ENCODE results near the gene SPDYE1.
A peak's percentile ranks its signal among the peaks of the same experiment; 100 is the strongest.
"Not testable (repeated sequence)": the region's sequence is repeated elsewhere in the genome, so short reads cannot be mapped to it uniquely, and the experiment has no call there.

SPDYE1 gene

DNA sequence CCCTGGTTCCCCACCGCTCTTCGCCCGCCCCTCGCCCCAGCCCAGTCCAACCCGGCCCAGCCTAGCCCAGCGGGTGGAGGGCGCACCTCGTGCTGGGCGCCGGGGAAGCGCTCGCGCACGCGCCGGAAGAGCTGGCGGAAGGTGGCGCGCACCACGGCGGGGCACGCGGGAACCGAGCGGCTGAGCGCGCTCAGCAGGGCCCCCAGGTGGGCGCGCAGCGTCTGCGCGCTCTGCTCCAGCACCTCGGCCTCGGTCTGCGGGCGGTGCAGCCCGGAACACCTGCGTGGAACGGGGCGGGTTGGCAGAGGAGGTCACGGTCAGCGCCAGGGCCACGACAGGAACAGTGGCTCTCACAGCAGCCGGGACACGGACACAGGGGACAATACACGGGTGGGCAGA, 42.8 kb downstream of the SPDYE1 start:
- TF ChIP-seq CTCF (conservative IDR thresholded peaks at IDR 0.05; ENCODE audit: low read depth, low read length), result 0 out of 2 replicates have a peak, but pooled peaks have one; percentile 15
- H3K4me1 ChIP-seq (ENCODE audit: low read depth, poor library complexity, severe bottlenecking), result peaks cover 10% of the 10 kb centered on the region
- peak overlapping the region; percentile 58 for H3K27ac ChIP-seq
- peak overlapping the region; percentile 64 for H2AFZ ChIP-seq (ENCODE audit: low read depth)
- peak overlapping the region; percentile 73 for H3K4me2 ChIP-seq
- H3K36me3 ChIP-seq (ENCODE audit: insufficient read depth); H3K4me3 ChIP-seq (IDR thresholded peaks at IDR 0.05; ENCODE audit: insufficient read depth, low read depth, low read length); H3K79me2 ChIP-seq (ENCODE audit: insufficient read depth, low read depth); H4K20me1 ChIP-seq (ENCODE audit: insufficient read depth); H3K27me3 ChIP-seq (ENCODE audit: insufficient read depth, low read depth): not testable (repeated sequence)
- peak overlapping the region; percentile 59; the same call in 1 of the 2 replicates for H3K9ac ChIP-seq

GRCh38 chr7:44042221-44042620, 44.5 kb downstream of the SPDYE1 start:
- Histone ChIP-seq H3K36me3 (ENCODE audit: insufficient read depth) (no peaks in the 10 kb centered on the region), H3K27ac (no peak overlapping the region), H3K4me2 (no peak overlapping the region), H3K9ac (no peak overlapping the region), H4K20me1 (ENCODE audit: insufficient read depth) (no peaks in the 10 kb centered on the region), H3K4me1 (ENCODE audit: low read depth, poor library complexity, severe bottlenecking) (peaks cover 28% of the 10 kb centered on the region), H3K79me2 (ENCODE audit: insufficient read depth, low read depth) (peaks cover 26% of the 10 kb centered on the region), H2AFZ (ENCODE audit: low read depth) (no peak overlapping the region), H3K4me3 (IDR thresholded peaks at IDR 0.05; ENCODE audit: insufficient read depth, low read depth, low read length) (no peak overlapping the region), H3K27me3 (ENCODE audit: insufficient read depth, low read depth) (no peaks in the 10 kb centered on the region)
- TF ChIP-seq CTCF (conservative IDR thresholded peaks at IDR 0.05; ENCODE audit: low read depth, low read length), result no peak

DNA sequence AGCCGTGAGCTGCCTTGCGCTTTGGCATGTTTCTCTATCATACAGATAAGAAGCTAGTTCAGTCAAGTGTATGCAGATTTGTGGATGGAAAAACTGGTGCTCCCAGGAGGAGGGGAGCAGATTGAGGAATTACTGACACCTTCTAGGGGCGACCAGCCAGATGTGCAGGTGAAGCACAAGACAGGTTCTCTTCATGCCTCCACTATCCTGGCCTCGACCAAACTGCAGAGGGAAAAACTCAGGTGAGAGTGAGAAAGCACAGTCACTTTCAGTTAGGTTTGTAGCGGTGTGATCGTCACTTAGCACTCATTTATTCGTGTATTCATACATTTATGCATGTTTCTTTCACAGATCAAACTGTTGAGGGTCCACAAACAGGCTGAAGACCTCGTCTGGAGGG, 46.2 kb downstream of the SPDYE1 start:
- no peaks in the 10 kb centered on the region for H3K27me3 ChIP-seq (ENCODE audit: insufficient read depth, low read depth)

DNA sequence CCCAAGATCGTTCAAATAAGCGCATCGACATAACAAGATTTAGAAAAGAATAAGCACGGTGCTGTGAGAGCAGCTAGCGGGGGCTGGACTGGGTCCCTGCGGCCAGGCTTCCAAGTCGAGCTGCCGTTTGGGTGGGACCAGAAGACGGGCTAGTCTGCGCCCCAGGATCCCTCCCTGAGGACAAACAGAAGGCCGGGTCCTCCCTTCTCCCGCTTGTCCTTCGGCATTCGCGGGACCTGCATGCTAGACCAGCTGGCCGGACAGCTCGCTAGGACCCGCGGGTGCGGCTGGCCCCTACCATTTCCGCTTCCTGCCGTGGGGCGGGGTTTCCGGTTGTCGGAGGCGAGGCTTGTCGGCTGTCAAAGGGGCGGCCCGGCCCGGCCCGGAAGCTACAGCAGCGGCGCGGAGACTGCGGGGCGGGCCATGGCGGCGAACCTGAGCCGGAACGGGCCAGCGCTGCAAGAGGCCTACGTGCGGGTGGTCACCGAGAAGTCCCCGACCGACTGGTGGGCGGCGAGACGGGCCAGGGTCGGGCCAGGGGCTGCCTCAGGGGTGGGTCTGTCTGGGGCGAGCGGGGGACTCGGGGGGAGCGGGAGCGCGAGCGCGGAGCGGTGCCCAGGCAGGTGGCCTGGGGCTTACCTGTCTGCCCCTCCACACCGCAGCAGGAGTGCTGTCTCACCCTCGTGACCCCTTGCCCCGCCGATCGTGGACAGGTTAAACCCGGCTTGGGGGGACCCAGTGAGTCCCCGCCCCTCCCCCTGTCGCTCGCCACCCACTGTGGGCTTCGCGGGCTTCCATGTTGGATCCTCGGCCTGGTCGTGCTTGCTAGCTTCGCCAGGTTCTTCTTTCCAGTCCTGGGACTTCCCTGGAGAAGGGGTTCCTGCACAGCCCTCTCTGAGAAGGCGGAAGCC, 46.9 kb downstream of the SPDYE1 start, which contains the start of gene DBNL:
Gene DBNL (plus strand): TSS at position 388 of the 911 bp plus-strand sequence. CDS start 36 bp downstream, at position 424.
- Histone ChIP-seq H3K9ac (peak within 1 kb of the TSS; percentile 70), H2AFZ (ENCODE audit: low read depth) (peak within 1 kb of the TSS; percentile 73), H3K4me3 (IDR thresholded peaks at IDR 0.05; ENCODE audit: insufficient read depth, low read depth, low read length) (peak within 1 kb of the TSS; percentile 67), H3K36me3 (ENCODE audit: insufficient read depth) (no peaks in the 10 kb centered on the region), H3K4me1 (ENCODE audit: low read depth, poor library complexity, severe bottlenecking) (peaks cover 32% of the 10 kb centered on the region), H3K79me2 (ENCODE audit: insufficient read depth, low read depth) (peaks cover 42% of the 10 kb centered on the region), H3K27ac (peak within 1 kb of the TSS; percentile 32; the same call in 1 of the 2 replicates), H3K4me2 (peak within 1 kb of the TSS; percentile 95), H4K20me1 (ENCODE audit: insufficient read depth) (no peaks in the 10 kb centered on the region), H3K27me3 (ENCODE audit: insufficient read depth, low read depth) (no peaks in the 10 kb centered on the region)
- no peak for TF ChIP-seq CTCF (conservative IDR thresholded peaks at IDR 0.05; ENCODE audit: low read depth, low read length)

More for the DNA sequence above, 46.2 kb downstream of the SPDYE1 start:
- Histone ChIP-seq H3K27ac (peak overlapping the region; percentile 23; the same call in 1 of the 2 replicates), H4K20me1 (ENCODE audit: insufficient read depth) (no peaks in the 10 kb centered on the region), H2AFZ (ENCODE audit: low read depth) (peak overlapping the region; percentile 73), H3K36me3 (ENCODE audit: insufficient read depth) (no peaks in the 10 kb centered on the region), H3K4me3 (IDR thresholded peaks at IDR 0.05; ENCODE audit: insufficient read depth, low read depth, low read length) (peak overlapping the region; percentile 67), H3K4me2 (peak overlapping the region; percentile 93), H3K4me1 (ENCODE audit: low read depth, poor library complexity, severe bottlenecking) (peaks cover 32% of the 10 kb centered on the region), H3K79me2 (ENCODE audit: insufficient read depth, low read depth) (peaks cover 41% of the 10 kb centered on the region), H3K9ac (peak overlapping the region; percentile 70; the same call in 1 of the 2 replicates)
- TF ChIP-seq CTCF (conservative IDR thresholded peaks at IDR 0.05; ENCODE audit: low read depth, low read length), result no peak
